22Rv1 (cell line): ENCODE measurements around the gene TCP11.

ENCODE experiments used
- ZFX ChIP-seq: fragments of 450-650 bp; IDR thresholded peaks from 2 replicates; pipeline ENCODE4 v1.6.1; 2017; ENCODE audit warnings: antibody characterized with exemption, borderline replicate concordance
- TF ChIP-seq, protein P1 (sequence below): fragments of 450-650 bp; IDR thresholded peaks from 2 replicates; pipeline ENCODE4 v1.5.1; 2017; ENCODE audit warnings: mild to moderate bottlenecking

DNA sequence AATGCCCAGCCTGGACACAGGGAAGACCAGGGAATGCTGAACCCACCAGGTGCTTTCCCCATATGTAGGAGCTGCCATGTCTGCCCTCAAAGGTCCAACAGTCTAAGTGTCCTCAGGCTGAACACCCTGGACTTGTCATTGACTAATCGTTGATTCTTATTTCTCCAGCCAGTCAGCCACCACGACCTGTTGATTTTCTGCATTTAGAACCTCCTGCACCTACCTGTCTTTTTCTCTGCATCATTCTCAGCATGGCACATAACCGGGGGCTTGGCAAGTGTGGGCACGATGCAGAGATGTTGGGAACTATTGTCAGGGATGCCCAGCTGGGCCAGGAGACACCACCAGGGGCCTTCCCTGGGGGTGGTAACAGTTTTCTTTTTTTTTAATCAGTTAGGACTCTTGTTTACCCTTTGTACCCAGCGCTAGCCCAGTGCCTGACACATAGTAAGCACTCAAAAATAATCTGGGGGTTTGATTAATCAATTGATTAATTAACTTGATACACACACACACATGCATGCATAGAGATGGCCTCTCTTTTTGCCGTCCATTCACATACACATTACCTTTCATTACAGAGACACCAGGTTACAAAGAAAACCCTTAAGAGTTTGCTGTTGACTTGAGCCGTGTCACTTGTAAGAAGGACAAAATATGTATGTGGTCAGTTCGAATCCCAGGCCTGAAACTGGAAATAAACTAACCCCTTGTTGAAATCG is 43.6 kb upstream of the TCP11 start:
- TF ChIP-seq, protein P1, sequence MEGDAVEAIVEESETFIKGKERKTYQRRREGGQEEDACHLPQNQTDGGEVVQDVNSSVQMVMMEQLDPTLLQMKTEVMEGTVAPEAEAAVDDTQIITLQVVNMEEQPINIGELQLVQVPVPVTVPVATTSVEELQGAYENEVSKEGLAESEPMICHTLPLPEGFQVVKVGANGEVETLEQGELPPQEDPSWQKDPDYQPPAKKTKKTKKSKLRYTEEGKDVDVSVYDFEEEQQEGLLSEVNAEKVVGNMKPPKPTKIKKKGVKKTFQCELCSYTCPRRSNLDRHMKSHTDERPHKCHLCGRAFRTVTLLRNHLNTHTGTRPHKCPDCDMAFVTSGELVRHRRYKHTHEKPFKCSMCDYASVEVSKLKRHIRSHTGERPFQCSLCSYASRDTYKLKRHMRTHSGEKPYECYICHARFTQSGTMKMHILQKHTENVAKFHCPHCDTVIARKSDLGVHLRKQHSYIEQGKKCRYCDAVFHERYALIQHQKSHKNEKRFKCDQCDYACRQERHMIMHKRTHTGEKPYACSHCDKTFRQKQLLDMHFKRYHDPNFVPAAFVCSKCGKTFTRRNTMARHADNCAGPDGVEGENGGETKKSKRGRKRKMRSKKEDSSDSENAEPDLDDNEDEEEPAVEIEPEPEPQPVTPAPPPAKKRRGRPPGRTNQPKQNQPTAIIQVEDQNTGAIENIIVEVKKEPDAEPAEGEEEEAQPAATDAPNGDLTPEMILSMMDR = no peak
- TF ChIP-seq ZFX = no peak
